HEK293T (cell line): ENCODE data around the gene NTN4.

ENCODE experiments used
- ARNT ChIP-seq: fragments of 450-650 bp; IDR thresholded peaks from 2 replicates; pipeline ENCODE4 v1.6.1; 2017; ENCODE audit warnings: mild to moderate bottlenecking
- BHLHE40 ChIP-seq: fragments of 450-650 bp; IDR thresholded peaks from 2 replicates; pipeline ENCODE4 v1.6.1; 2016; ENCODE audit warnings: mild to moderate bottlenecking, moderate library complexity, borderline replicate concordance
- CTBP1 ChIP-seq: fragments of 450-650 bp; IDR thresholded peaks from 2 replicates; pipeline ENCODE4 v1.6.1; 2016; ENCODE audit warnings: borderline replicate concordance
- ELF4 ChIP-seq: fragments of 450-650 bp; IDR thresholded peaks from 2 replicates; pipeline ENCODE4 v1.6.1; 2017; ENCODE audit warnings: antibody characterized with exemption
- FOXA1 ChIP-seq: fragments of 450-650 bp; IDR thresholded peaks from 2 replicates; pipeline ENCODE4 v1.6.1; 2016; ENCODE audit warnings: mild to moderate bottlenecking
- FOXM1 ChIP-seq: fragments of 450-650 bp; IDR thresholded peaks from 2 replicates; pipeline ENCODE4 v1.6.1; 2017; ENCODE audit warnings: mild to moderate bottlenecking, borderline replicate concordance
- SP1 ChIP-seq: fragments of 450-650 bp; IDR thresholded peaks from 2 replicates; pipeline ENCODE4 v1.6.1; 2017
- TARDBP ChIP-seq: fragments of 450-650 bp; IDR thresholded peaks from 2 replicates; pipeline ENCODE4 v1.6.1; 2016

- TF ChIP-seq FOXM1 (no peak), FOXA1 (no peak), TARDBP (no peak), SP1 (no peak), ELF4 (no peak), ARNT (no peak), BHLHE40 (no peak), CTBP1 (no peak)
These were observed 18.6 kb upstream of the NTN4 start for GRCh38 chr12:95809000-95809680.
